Smooth muscle cell (in vitro differentiated cells): ENCODE data around the gene CWF19L1. TPM values are rescaled to one million over a fixed set of nuclear protein-coding genes. Genes with fewer than 3 reads are reported as not detected.

Source experiments
- DNase-seq: peaks from one replicate; lab custom pipeline; 2025; ENCODE audit not compliant: unreplicated experiment; lab: John Stamatoyannopoulos, UW
- H2AFZ ChIP-seq: fragments of 200-600 bp; sonication (generic); 2 replicates; pipeline ENCODE4 v1.6.0; 2016; ENCODE audit warnings: antibody characterized with exemption, low read depth, mild to moderate bottlenecking
- H3F3A ChIP-seq: fragments of 200-600 bp; sonication (generic); 2 replicates; pipeline ENCODE4 v1.6.0; 2017; ENCODE audit warnings: antibody characterized with exemption, low read depth
- H3K27ac ChIP-seq: fragments of 200-600 bp; sonication (generic); 2 replicates; pipeline ENCODE4 v1.5.1; 2016; ENCODE audit warnings: low read depth, mild to moderate bottlenecking
- H3K27me3 ChIP-seq: fragments of 200-600 bp; sonication (generic); 2 replicates; pipeline ENCODE4 v1.6.1; 2016; ENCODE audit warnings: low read depth, mild to moderate bottlenecking
- H3K36me3 ChIP-seq: fragments of 200-600 bp; sonication (generic); 2 replicates; pipeline ENCODE4 v1.5.1; 2016; ENCODE audit warnings: low read depth
- H3K4me1 ChIP-seq: fragments of 200-600 bp; sonication (generic); 2 replicates; pipeline ENCODE4 v1.5.1; 2016; ENCODE audit warnings: low read depth
- H3K4me2 ChIP-seq: fragments of 200-600 bp; sonication (generic); 2 replicates; pipeline ENCODE4 v1.6.0; 2016; ENCODE audit warnings: mild to moderate bottlenecking
- H3K4me3 ChIP-seq: fragments of 200-600 bp; sonication (generic); 2 replicates; pipeline ENCODE4 v1.5.1; 2016; ENCODE audit warnings: mild to moderate bottlenecking
- H3K79me2 ChIP-seq: fragments of 200-600 bp; sonication (generic); 2 replicates; pipeline ENCODE4 v1.6.0; 2016; ENCODE audit warnings: low read depth, mild to moderate bottlenecking
- H3K9ac ChIP-seq: fragments of 200-600 bp; sonication (generic); 2 replicates; pipeline ENCODE4 v1.6.0; 2016; ENCODE audit warnings: low read depth
- H3K9me3 ChIP-seq: fragments of 200-600 bp; sonication (generic); replicated peaks from 2 replicates; pipeline ENCODE4 v1.5.1; 2016; ENCODE audit warnings: low read depth
- H4K20me1 ChIP-seq: fragments of 200-600 bp; sonication (generic); 2 replicates; pipeline ENCODE4 v1.6.0; 2016; ENCODE audit warnings: low read depth
- WGBS: methylation state at CpG from one replicate; pipeline ENCODE4 v1.1.7; 2016; ENCODE audit warnings: low lambda C conversion rate; 5-methylcytosine and 5-hydroxymethylcytosine counted together
- polyA plus RNA-seq: library from polyadenylated mRNA; unstranded; fragments of >200 nt; fragmentation: Nextera tagmentation; extraction: Ambion mirVana; gene quantifications from 2 replicates; pipeline ENCODE4 v1.2.1, GENCODE V29; 2016
- total RNA-seq: library from RNA; depleted of rRNA; stranded (reverse); fragments of >200 nt; gene quantifications from 2 replicates; pipeline ENCODE4 v1.2.3, GENCODE V29; 2014
- TF ChIP-seq, protein P1 (sequence below): fragments of 200-600 bp; sonication (generic); IDR thresholded peaks from 2 replicates; pipeline ENCODE4 v1.5.1; 2017; ENCODE audit warnings: borderline replicate concordance, mild to moderate bottlenecking, antibody characterized with exemption; ENCODE audit not compliant: insufficient read depth, poor library complexity, severe bottlenecking

CWF19L1 gene
- total and polyA plus RNA-seq, 2 experiments from 2014 or later: 12.1 to 12.7 TPM

GRCh38 chr10:100209303-100209702 lies 58.1 kb downstream of the CWF19L1 start:
- no peak for DNase-seq
- H3K79me2 ChIP-seq: no peaks in the 10 kb centered on the region
- H3K4me2 ChIP-seq: no peak overlapping the region
- H4K20me1 ChIP-seq: no peaks in the 10 kb centered on the region
- TF ChIP-seq, protein P1, sequence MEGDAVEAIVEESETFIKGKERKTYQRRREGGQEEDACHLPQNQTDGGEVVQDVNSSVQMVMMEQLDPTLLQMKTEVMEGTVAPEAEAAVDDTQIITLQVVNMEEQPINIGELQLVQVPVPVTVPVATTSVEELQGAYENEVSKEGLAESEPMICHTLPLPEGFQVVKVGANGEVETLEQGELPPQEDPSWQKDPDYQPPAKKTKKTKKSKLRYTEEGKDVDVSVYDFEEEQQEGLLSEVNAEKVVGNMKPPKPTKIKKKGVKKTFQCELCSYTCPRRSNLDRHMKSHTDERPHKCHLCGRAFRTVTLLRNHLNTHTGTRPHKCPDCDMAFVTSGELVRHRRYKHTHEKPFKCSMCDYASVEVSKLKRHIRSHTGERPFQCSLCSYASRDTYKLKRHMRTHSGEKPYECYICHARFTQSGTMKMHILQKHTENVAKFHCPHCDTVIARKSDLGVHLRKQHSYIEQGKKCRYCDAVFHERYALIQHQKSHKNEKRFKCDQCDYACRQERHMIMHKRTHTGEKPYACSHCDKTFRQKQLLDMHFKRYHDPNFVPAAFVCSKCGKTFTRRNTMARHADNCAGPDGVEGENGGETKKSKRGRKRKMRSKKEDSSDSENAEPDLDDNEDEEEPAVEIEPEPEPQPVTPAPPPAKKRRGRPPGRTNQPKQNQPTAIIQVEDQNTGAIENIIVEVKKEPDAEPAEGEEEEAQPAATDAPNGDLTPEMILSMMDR: no peak
- no peaks in the 10 kb centered on the region for H3K27me3 ChIP-seq
- no peak overlapping the region for H3K27ac ChIP-seq
- H3K4me3 ChIP-seq: no peak overlapping the region
- H3K4me1 ChIP-seq: no peaks in the 10 kb centered on the region
- 91% methylated on average over 7 of the region's 7 CpGs for WGBS
- peaks cover 25% of the 10 kb centered on the region for H3K36me3 ChIP-seq
- no peak overlapping the region for H2AFZ ChIP-seq
- no peaks in the 10 kb centered on the region for H3F3A ChIP-seq
- no peaks in the 10 kb centered on the region for H3K9me3 ChIP-seq
- no peak overlapping the region for H3K9ac ChIP-seq

DNA sequence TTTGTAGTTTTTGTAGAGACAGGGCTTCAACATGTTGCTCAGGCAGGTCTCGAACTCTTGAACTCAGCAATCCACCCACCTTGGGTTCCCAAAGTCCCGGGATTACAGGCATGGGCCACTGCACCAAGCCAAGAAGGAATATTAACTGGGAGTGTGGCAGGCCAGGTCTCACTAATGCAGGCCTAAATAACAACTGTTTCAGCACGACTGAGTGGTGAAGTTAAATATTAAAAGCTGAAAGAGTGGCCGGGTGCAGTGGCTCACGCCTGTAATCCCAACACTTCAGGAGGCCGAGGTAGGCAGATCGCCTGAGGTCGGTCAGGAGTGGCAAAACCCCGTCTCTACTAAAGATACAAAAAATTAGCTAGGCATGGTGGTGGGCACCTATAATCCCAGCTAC lies 59.2 kb downstream of the CWF19L1 start:
- no peak for DNase-seq
- Histone ChIP-seq H3K9me3 (no peaks in the 10 kb centered on the region), H3K4me3 (no peak overlapping the region), H3K9ac (no peak overlapping the region), H3K4me1 (no peaks in the 10 kb centered on the region), H4K20me1 (no peaks in the 10 kb centered on the region), H3K4me2 (no peak overlapping the region), H3K27ac (no peak overlapping the region), H3F3A (no peaks in the 10 kb centered on the region), H3K27me3 (no peaks in the 10 kb centered on the region), H3K36me3 (peaks cover 25% of the 10 kb centered on the region), H3K79me2 (no peaks in the 10 kb centered on the region), H2AFZ (no peak overlapping the region)
- 99% methylated on average over 9 of the region's 9 CpGs for WGBS
- TF ChIP-seq, protein P1: no peak

- Histone ChIP-seq H4K20me1 (no peaks in the 10 kb centered on the region), H3K4me1 (no peaks in the 10 kb centered on the region), H3K27ac (no peak overlapping the region), H3K4me2 (no peak overlapping the region), H3F3A (no peaks in the 10 kb centered on the region), H2AFZ (no peak overlapping the region), H3K36me3 (peaks cover 52% of the 10 kb centered on the region), H3K9me3 (no peaks in the 10 kb centered on the region), H3K79me2 (no peaks in the 10 kb centered on the region), H3K4me3 (no peak overlapping the region), H3K9ac (no peak overlapping the region), H3K27me3 (no peaks in the 10 kb centered on the region)
- WGBS: 100% methylated on average over 2 of the region's 2 CpGs
- TF ChIP-seq, protein P1: no peak
- no peak for DNase-seq
Measured at GRCh38 chr10:100204370-100204769, 63.1 kb downstream of the CWF19L1 start.

DNA sequence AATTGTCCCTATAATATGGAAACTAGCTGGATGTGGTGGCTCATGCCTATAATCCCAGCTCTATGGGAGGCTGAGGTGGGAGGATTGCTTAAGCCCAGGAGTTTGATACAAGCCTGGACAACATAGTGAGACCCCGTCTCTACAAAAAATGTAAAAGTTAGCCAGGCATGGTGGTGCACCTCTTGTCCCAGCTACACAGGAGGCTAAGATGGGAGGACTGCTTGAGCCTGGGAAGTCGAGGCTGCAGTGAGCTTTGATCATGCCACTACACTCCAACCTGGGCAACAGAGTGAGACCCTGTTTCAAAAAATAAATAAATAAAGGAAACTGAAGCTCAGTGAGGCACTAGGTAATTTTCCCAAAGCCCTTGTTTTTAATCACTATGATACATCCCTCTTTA lies 65.9 kb downstream of the CWF19L1 start:
- Histone ChIP-seq H3K9ac (no peak overlapping the region), H3K36me3 (peaks cover 64% of the 10 kb centered on the region), H3K4me2 (no peak overlapping the region), H3K4me1 (no peaks in the 10 kb centered on the region), H4K20me1 (no peaks in the 10 kb centered on the region), H3K27ac (no peak overlapping the region), H3K4me3 (no peak overlapping the region), H3F3A (no peaks in the 10 kb centered on the region), H3K27me3 (no peaks in the 10 kb centered on the region), H3K9me3 (no peaks in the 10 kb centered on the region), H2AFZ (no peak overlapping the region), H3K79me2 (no peaks in the 10 kb centered on the region)
- no peak for DNase-seq
- 100% methylated on average over 2 of the region's 2 CpGs for WGBS
- TF ChIP-seq, protein P1: no peak
